Measurements from ENCODE around the gene SKA2. TPM values are rescaled to one million over a fixed set of nuclear protein-coding genes. Genes with fewer than 3 reads are reported as not detected.
A peak's percentile ranks its signal among the peaks of the same experiment; 100 is the strongest.
"Not testable (repeated sequence)": the region's sequence is repeated elsewhere in the genome, so short reads cannot be mapped to it uniquely, and the experiment has no call there.

SKA2 gene
- total RNA-seq, 1 donor from 2014 or later: 63.3 TPM

DNA sequence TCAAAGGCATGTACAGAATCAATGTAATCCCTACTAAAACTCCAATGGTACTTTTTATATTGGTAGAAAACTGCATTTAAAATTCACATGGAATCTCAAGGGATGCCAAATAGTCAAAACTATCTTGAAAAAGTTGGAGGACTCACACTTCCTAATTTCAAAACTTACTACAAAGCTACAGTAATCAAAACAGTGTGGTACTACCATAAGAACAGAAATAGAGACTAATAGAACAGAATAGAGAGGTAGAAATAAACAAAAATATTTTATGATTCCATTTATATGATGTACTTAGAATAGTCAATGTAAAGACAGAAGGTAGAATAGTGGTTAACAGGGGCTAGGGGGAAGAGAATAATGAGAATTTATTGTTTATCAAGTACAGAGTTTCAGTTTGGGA lies 57.1 kb downstream of the SKA2 start:
- DNase-seq (ENCODE audit: low read depth): no peak

DNA sequence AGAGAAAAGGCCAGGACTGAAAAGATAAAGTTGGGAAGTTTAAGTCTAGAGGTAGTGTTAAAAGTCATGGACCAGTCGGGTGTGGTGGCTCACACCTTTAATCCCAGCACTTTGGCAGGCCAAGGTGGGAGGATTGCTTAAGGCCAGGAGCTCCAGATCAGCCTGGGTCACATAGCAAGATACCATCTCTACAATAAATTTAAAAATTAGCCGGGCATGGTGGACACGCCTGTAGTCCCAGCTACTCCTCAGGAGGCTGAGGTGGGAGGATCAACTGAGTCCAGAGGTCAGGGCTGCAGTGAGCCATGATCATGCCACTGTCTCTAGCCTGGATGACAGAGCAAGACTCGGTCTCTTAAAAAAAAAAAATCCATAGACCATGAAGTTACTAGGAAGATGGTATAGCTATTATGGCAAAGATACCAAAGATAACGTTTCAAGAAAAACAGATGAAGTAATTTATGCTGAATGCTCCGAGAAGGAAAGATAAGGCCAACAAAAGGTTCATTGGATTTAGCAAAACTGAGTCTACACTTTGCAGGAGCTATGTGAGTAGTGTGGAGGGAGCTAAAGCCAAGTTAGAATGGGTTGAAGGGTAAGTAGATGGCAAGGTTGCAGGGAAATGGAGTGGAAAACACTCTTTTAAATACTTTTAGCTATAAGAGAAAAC lies 60.0 kb downstream of the SKA2 start:
- DNase-seq (ENCODE audit: low read depth): no peak

DNA sequence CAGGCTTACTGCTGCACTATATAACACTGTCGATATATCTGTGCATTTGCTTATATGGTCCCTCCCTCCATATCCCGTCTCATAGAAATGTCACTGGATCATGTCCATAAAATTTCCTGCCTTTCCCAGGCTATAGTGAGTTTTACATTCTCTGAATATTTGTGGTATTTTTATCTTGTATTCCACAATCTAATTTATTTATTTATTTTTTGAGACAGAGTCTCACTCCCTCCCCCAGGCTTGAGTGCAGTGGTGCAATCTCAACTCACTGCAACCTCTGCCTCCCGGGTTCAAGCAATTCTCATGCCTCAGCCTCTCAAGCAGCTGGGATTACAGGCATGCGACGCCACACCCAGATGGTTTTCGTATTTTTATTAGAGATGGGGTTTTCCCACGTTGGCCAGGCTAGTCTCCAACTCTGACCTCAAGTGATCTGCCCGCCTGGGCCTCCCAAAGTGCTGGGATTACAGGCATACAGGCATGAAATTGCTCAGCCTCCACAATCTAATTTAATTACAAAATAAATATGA lies 61.2 kb downstream of the SKA2 start:
- peak; percentile 86 for DNase-seq (ENCODE audit: low read depth)

DNA sequence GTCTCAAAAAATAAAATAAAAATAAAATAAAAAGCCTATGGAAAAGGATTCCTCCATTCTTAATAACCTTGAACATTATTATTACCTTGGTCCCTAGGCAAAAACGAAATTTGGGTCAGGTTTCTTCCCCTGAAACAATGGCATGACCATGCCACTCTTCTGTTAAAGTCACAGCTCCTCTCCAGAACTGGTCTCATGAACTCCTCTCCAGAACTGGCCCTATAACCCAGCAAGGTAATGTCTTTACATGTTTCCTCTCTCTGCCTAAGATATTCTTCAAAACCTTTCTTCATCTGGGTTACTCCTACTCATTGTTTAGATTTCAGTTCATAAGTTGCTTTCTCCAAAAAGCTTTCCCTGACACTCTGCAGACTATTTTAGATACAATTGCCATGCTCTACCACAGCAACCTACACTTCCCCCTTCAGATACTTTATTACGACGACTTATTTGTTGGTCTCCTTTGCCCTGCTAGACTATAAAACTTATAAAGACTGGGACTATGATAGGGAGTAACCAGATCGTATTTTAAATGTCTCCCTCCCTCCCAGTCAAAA lies 61.8 kb downstream of the SKA2 start:
- DNase-seq (ENCODE audit: low read depth): no peak

DNA sequence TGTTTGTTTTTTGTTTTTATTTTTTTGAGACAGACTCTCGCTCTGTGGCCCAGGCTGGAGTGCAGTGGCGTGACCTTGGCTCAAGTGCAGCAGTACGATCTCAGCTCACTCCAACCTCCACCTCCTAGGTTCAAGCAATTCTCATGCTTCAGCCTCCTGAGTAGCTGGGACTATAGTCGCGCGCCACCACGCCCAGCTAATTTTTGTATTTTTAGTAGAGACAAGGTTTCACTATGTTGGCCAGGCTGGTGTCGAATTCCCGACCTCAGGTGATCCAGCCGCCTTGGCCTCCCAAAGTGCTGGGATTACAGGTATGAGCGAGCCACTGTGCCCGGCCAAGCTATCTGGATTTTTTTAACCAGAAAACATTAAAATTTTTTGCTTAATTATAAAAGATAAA lies 64.4 kb downstream of the SKA2 start:
- not testable (repeated sequence) for DNase-seq (ENCODE audit: low read depth)

DNA sequence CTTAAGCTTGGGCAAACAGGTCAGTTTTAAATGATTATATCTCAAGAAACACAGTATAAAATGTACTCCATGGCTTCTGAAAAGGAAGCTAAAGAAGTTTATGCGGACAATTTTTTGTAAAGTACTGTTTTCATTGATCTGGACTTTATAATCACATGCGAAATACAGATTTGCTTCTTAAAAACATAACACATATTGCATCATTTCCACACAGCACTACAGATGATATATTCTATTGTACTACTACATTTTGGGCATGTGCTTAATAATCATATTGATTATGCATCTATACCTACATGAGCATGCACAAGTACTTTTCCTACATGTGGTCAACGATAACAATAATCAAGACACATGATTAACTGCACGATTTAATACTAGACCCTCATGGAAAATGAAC lies 70.8 kb downstream of the SKA2 start:
- no peak for DNase-seq (ENCODE audit: low read depth)

DNA sequence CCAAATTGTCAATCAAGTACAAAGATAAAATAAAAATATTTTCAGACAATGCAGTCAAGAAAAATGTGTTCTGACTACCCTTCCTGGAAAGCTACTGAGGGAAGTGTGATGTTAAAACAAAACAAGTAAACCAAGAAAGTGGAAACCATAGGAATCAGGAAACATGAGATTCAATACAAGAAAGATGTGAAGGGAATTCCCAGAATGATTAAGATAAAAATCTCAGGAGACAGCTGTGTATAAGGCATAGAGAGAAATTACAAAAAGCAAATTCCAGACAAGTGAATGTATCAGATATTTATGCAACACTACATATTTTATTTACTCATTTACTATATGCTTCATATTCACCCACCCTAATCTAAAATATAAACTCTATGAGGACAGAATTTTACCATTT lies 80.5 kb downstream of the SKA2 start:
- peak; percentile 22 for DNase-seq (ENCODE audit: low read depth)

DNA sequence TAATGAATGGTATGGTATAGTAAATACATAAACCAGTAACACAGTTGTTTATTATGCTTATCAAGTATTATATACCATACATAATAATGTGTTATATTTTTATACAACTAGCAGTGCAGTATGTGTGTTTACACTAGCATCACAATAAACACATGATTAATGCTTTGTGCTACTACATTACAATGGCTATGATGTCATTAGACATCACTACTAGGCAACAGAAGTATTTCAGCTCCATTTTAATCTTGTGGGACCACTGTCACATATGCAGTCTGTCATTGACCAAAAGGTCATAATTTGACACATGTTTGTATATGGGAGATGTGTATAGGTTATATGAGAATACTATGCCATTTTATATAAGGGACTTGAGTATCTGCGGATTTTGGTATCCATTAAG lies 81.0 kb downstream of the SKA2 start:
- DNase-seq (ENCODE audit: low read depth): no peak

DNA sequence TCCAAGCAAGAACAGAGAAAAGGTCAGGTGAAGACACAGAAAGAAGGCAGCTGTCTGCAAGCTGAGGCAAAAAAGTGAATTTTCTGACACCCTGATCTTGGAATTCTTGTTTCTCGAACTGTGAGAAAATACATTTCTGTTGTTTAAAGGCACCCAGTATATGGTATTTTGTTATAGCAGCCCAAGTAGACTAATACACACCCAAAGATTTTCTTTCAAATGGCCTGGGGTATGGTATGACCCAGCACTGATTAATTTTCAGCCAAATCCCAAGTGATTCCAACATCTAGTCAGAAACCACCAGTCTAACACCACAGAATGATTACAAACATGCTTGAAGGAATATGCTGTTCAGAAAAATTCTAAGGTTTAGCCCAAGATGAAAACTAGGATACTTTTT lies 85.1 kb downstream of the SKA2 start:
- no peak for DNase-seq (ENCODE audit: low read depth)

DNA sequence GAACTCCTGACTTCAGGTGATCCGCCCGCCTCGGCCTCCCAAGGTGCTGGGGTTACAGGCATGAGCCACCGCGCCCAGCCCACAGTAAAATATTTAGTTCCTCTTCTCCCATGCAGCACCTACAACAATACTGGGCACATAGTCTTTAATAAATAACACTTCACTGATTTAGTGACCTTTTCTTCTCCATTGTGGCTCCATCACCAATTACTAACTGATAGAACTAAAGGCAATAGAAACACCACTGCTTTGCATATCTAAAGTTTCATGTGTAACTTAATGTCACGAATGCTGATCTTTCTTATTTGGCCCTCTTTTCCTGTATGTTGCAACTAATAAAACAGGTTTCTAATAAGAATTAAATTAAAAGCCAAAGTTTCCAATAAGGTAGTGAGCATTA lies 87.2 kb downstream of the SKA2 start:
- DNase-seq (ENCODE audit: low read depth): no peak

DNA sequence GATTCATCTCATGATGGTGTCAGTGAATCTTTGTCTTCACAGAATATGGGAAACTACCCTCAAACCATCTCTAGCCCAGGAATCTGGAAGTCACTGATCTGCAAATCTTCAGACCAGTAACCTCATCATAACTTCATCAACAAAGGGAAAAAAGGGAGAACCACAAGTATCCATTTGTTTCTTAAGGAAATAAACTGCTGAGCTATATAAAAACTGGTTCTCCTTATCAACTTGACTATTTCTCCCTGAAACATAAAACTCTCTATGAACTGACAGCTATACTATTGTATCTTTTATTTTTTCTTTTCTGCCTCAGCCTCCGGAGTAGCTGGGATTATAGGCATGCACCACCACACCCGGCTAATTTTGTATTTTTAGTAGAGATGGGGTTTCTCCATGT lies 87.6 kb downstream of the SKA2 start:
- no peak for DNase-seq (ENCODE audit: low read depth)

DNA sequence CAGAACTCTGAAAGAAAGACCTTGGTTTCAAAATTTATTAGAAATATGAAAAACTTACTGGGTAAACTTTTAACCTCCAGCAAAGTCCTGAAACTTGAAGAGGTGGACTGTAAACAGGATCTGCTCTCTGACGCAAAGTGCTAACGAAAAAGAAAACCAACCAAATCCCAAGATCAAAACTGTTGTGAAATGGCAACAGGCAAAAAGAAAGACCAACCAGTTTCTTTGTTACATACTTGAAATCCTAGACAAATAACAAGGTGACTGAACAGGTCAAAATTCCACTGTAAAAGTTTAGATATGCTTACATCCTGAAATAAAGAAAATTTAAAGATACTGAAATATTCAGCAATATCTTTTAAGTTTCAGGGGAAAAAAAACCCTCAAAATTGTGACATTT lies 92.5 kb downstream of the SKA2 start:
- DNase-seq (ENCODE audit: low read depth): no peak

Other genes with a start within 250 kb of the SKA2 start
- gene TRIM37, start 48.3 kb downstream of the SKA2 start, total RNA-seq: 57.2 and 63.4 TPM in 2 replicates
- 2.4 and 10.2 TPM in 2 replicates for gene PRR11, start 560 bp upstream of the SKA2 start, total RNA-seq
- gene SMG8, start 54.8 kb upstream of the SKA2 start, total RNA-seq: 21.0 and 25.9 TPM in 2 replicates
- gene GDPD1, start 65.3 kb upstream of the SKA2 start, total RNA-seq: 4.1 and 5.0 TPM in 2 replicates
- gene YPEL2, start 176.5 kb upstream of the SKA2 start, total RNA-seq: 14.2 and 37.3 TPM in 2 replicates